Measurements from ENCODE around the gene LGALS9B.
"Not testable (repeated sequence)": the region's sequence is repeated elsewhere in the genome, so short reads cannot be mapped to it uniquely, and the experiment has no call there.

LGALS9B gene

GRCh38 chr17:20467447-20467846, at the start of gene LGALS9B:
TSS of gene LGALS9B (minus strand) at chr17:20467539. CDS start at chr17:20467470, 69 bp downstream.
- not testable (repeated sequence) for H3K4me1 ChIP-seq (ENCODE audit: insufficient read depth, low read length); H3K9ac ChIP-seq (ENCODE audit: low read depth, low read length); H3K36me3 ChIP-seq (ENCODE audit: insufficient read depth, low read length); H3K9me3 ChIP-seq (ENCODE audit: control insufficient read depth, insufficient read depth, low read length)

DNA sequence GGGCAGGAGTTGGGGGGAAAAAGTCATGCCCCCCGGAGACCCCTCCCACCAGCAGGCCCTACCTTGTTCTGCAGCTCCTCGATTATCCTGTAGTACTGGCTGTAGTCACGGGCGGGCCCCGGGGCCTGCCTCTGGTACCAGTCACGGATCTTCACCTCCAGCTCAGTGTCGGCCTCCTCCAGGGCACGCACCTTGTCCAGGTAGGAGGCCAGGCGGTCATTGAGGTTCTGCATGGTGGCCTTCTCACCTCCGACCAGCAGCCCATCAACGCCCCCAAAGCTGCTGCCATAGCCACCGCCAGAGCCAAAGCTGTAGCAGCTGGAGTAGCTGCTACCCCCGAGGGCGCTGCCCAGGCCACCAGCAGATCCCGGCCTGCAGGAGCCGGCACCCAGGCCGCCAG, 49.6 kb upstream of the LGALS9B start:
- not testable (repeated sequence) for H3K36me3 ChIP-seq (ENCODE audit: insufficient read depth, low read length); H3K9me3 ChIP-seq (ENCODE audit: control insufficient read depth, insufficient read depth, low read length); H3K9ac ChIP-seq (ENCODE audit: low read depth, low read length); H3K4me1 ChIP-seq (ENCODE audit: insufficient read depth, low read length)

DNA sequence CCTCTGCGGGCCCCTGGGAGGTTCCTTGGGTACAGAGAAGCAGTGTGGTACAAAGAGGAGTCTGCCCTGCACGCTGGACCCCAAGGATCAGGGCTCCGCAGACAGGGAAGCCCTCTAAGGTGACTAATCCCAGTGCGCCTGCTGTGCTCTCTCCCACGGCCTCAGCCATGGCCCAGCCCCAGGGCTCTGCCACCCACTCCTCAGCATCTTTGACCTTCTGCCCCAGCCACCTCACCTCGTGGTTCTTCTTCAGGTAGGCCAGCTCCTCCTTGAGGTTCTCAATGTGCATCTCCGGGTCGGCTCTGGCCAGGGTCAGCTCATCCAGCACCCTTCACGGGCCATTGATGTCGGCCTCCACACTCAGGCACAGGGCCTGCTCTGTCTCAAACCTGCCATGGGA, 47.8 kb upstream of the LGALS9B start:
- H3K36me3 ChIP-seq (ENCODE audit: insufficient read depth, low read length); H3K9me3 ChIP-seq (ENCODE audit: control insufficient read depth, insufficient read depth, low read length); H3K4me1 ChIP-seq (ENCODE audit: insufficient read depth, low read length): not testable (repeated sequence)

DNA sequence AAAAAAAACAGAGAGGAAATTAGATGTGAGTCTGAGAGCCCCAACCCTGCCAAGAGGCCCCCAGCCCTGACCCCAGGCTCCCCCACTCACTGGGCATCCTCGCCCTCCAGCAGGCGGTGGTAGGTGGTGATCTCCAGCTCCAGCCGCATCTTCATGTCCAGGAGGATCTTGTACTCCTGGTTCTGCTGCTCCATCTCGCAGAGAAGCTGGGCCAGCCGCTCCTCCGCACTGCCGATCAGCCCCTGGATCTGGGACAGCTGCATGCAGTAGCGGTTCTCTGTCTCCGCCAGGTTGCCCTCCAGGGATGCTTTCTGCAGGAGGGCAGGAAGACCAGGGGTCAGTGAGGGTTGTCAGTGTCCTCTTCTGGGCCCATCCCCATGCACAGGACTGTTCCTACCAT, 46.2 kb upstream of the LGALS9B start:
- not testable (repeated sequence) for H3K4me1 ChIP-seq (ENCODE audit: insufficient read depth, low read length); H3K9me3 ChIP-seq (ENCODE audit: control insufficient read depth, insufficient read depth, low read length); H3K36me3 ChIP-seq (ENCODE audit: insufficient read depth, low read length); H3K9ac ChIP-seq (ENCODE audit: low read depth, low read length)

More for the DNA sequence above, 47.8 kb upstream of the LGALS9B start:
- not testable (repeated sequence) for H3K9ac ChIP-seq (ENCODE audit: low read depth, low read length)

DNA sequence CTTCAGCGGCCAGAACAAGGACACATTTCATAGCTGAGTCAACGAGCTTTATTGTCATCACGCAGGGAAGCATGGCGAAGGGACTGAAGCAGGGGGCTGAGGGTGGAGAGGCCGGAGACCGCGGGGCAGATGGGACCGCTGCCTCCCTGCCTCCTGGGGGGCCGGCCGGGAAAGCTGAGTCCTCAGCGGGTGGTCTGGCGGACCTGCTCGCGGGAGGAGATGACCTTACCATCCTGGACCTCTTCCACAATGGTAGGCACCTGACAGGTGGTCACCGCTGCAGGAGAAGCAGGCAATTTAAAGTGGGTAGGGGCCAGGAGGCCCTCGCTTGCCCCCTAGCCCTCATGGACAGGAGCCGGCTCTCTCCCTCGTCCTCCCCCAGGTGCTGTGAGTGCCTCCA, 45.0 kb upstream of the LGALS9B start:
- H3K36me3 ChIP-seq (ENCODE audit: insufficient read depth, low read length); H3K9me3 ChIP-seq (ENCODE audit: control insufficient read depth, insufficient read depth, low read length); H3K4me1 ChIP-seq (ENCODE audit: insufficient read depth, low read length); H3K9ac ChIP-seq (ENCODE audit: low read depth, low read length): not testable (repeated sequence)

DNA sequence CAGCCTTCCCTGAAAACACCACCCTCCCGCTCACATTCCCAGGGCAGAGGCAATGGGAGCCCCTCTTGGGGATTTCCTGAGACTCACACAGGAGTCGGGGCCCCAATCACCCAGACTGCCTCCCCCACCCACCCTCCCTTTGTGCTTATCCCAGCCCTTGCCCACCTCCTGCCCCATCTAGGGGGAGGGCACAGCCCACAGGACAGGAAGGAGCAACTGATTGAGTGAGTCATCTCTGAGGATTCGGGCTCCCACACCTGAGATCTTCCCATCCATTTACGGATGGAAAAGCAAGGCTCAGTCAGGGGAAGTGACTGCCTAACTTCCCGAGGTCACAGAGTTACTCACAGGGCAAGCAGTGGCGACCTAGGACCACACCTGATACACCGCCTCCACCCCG, 44.4 kb upstream of the LGALS9B start:
- H3K9me3 ChIP-seq (ENCODE audit: control insufficient read depth, insufficient read depth, low read length); H3K9ac ChIP-seq (ENCODE audit: low read depth, low read length); H3K36me3 ChIP-seq (ENCODE audit: insufficient read depth, low read length); H3K4me1 ChIP-seq (ENCODE audit: insufficient read depth, low read length): not testable (repeated sequence)

- H3K9ac ChIP-seq (ENCODE audit: low read depth, low read length); H3K9me3 ChIP-seq (ENCODE audit: control insufficient read depth, insufficient read depth, low read length); H3K4me1 ChIP-seq (ENCODE audit: insufficient read depth, low read length); H3K36me3 ChIP-seq (ENCODE audit: insufficient read depth, low read length): not testable (repeated sequence)
Observed at GRCh38 chr17:20505333-20505732, 38.0 kb upstream of the LGALS9B start.

GRCh38 chr17:20504388-20505066, 37.2 kb upstream of the LGALS9B start:
- H3K4me1 ChIP-seq (ENCODE audit: insufficient read depth, low read length); H3K9ac ChIP-seq (ENCODE audit: low read depth, low read length); H3K9me3 ChIP-seq (ENCODE audit: control insufficient read depth, insufficient read depth, low read length); H3K36me3 ChIP-seq (ENCODE audit: insufficient read depth, low read length): not testable (repeated sequence)

DNA sequence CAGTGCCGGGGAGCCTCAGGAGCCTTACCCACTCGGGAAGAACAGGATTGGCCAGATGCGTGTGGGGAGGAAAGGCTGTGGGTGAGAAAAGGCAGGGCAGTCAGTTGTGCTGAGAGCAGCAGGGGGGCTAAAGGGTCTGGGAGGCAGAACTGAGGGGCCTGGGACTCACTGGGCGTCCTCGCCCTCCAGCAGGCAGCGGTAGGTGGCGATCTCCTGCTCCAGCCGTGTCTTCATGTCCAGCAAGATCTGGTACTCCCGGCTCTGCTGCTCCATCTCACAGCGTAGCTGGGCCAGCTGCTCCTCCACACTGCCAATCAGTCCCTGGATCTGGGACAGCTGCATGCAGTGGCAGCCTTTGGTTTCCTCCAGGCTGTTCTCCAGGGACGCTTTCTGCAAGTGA, 34.6 kb upstream of the LGALS9B start:
- H3K36me3 ChIP-seq (ENCODE audit: insufficient read depth, low read length); H3K9me3 ChIP-seq (ENCODE audit: control insufficient read depth, insufficient read depth, low read length); H3K4me1 ChIP-seq (ENCODE audit: insufficient read depth, low read length); H3K9ac ChIP-seq (ENCODE audit: low read depth, low read length): not testable (repeated sequence)

DNA sequence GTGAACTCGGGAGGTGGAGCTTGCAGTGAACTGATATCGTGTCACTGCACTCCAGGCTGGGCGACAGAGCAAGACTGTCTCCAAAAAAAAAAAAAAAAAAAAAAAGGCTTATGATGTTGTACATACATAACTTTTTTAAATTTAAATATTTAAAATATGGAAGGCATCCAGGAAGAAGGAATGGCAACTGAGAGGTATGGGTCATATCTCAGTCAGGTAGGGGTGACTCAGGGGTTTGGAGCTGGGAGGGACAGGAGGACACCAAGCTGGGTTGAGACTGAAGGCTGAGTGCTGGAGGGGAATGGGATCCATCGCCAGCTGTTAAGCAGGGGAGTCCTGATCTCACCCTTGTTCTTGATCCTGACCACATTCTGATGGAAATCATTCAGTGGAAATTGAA, 33.0 kb upstream of the LGALS9B start:
- not testable (repeated sequence) for H3K9ac ChIP-seq (ENCODE audit: low read depth, low read length); H3K4me1 ChIP-seq (ENCODE audit: insufficient read depth, low read length); H3K9me3 ChIP-seq (ENCODE audit: control insufficient read depth, insufficient read depth, low read length); H3K36me3 ChIP-seq (ENCODE audit: insufficient read depth, low read length)

GRCh38 chr17:20495420-20495819, 28.1 kb upstream of the LGALS9B start:
- not testable (repeated sequence) for H3K4me1 ChIP-seq (ENCODE audit: insufficient read depth, low read length); H3K9ac ChIP-seq (ENCODE audit: low read depth, low read length); H3K36me3 ChIP-seq (ENCODE audit: insufficient read depth, low read length); H3K9me3 ChIP-seq (ENCODE audit: control insufficient read depth, insufficient read depth, low read length)

GRCh38 chr17:20494735-20495134, 27.4 kb upstream of the LGALS9B start:
- H3K4me1 ChIP-seq (ENCODE audit: insufficient read depth, low read length); H3K9me3 ChIP-seq (ENCODE audit: control insufficient read depth, insufficient read depth, low read length); H3K9ac ChIP-seq (ENCODE audit: low read depth, low read length): not testable (repeated sequence)

DNA sequence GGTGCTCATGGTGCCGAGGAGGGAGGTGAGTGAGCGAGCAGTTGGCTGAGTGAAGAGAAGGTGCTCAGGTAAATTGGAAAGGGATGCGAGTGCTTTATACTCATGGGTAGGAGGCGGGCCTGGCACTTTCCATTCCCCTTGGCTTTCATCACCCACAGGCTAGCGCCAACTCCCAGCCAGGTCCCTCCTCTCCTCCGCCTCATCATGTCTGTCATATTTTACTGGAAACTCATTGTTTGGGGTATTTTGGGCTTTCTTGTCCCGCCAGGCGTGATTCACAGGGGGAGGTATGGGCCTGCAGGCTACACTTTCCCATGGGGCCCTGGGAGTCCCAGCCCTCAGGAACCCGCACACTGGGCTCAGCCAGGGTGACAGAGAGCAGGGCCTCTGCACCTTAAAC, 26.8 kb upstream of the LGALS9B start:
- not testable (repeated sequence) for H3K9me3 ChIP-seq (ENCODE audit: control insufficient read depth, insufficient read depth, low read length); H3K4me1 ChIP-seq (ENCODE audit: insufficient read depth, low read length); H3K9ac ChIP-seq (ENCODE audit: low read depth, low read length); H3K36me3 ChIP-seq (ENCODE audit: insufficient read depth, low read length)

More at GRCh38 chr17:20494735-20495134, 27.4 kb upstream of the LGALS9B start:
- H3K36me3 ChIP-seq (ENCODE audit: insufficient read depth, low read length): not testable (repeated sequence)

- H3K36me3 ChIP-seq (ENCODE audit: insufficient read depth, low read length); H3K9me3 ChIP-seq (ENCODE audit: control insufficient read depth, insufficient read depth, low read length); H3K4me1 ChIP-seq (ENCODE audit: insufficient read depth, low read length); H3K9ac ChIP-seq (ENCODE audit: low read depth, low read length): not testable (repeated sequence)
Observed at GRCh38 chr17:20492971-20493370, 25.6 kb upstream of the LGALS9B start.

DNA sequence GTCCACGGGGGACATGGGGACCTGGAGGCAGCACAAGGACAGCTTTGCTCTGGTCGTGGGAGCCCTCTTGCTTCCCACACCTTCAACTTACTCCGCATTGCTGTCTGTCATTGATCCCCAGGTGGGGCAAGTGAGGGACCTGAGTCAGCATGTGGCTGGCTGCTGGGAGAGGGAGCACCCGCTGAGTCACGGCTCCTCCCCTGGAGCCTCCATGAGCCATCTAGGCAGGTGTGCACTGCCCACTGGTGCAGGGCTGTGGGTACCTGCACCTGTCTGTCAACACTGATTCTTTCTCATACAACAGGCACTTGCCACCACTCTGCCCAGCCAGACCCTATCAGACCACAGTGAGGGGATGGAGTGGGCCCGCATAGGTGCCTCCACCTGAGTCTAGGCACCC, 24.8 kb upstream of the LGALS9B start:
- not testable (repeated sequence) for H3K9me3 ChIP-seq (ENCODE audit: control insufficient read depth, insufficient read depth, low read length); H3K9ac ChIP-seq (ENCODE audit: low read depth, low read length); H3K36me3 ChIP-seq (ENCODE audit: insufficient read depth, low read length); H3K4me1 ChIP-seq (ENCODE audit: insufficient read depth, low read length)

DNA sequence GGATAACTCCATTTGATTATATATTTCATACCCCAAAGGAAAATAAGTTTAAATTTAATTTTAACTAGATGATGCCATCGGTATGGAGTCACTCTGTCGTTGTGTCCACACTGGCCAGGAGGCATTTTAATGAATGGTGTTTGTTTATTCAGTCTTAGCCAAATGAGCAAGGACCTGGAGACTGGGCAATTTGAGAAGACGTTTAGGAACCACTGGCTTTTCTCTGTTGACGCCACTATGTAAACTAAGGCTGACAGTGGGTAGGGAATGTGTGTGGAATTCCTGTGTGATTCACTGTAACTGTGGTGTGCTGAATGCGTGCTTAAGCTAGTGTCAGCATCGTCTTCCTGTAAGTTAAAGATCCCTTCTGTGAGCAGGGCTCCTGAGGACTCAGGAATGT, 17.6 kb upstream of the LGALS9B start:
- not testable (repeated sequence) for H3K36me3 ChIP-seq (ENCODE audit: insufficient read depth, low read length); H3K9ac ChIP-seq (ENCODE audit: low read depth, low read length); H3K4me1 ChIP-seq (ENCODE audit: insufficient read depth, low read length); H3K9me3 ChIP-seq (ENCODE audit: control insufficient read depth, insufficient read depth, low read length)

All from ES-I3 (cell line).